ENCODE data around the gene C1QTNF4.
"Not testable (repeated sequence)": the region's sequence is repeated elsewhere in the genome, so short reads cannot be mapped to it uniquely, and the experiment has no call there.

Gene C1QTNF4

GRCh38 chr11:47565340-47566148 is 28.7 kb downstream of the C1QTNF4 start, which contains the start of gene PTPMT1:
Gene PTPMT1, plus strand, starts transcription at chr11:47565599. Its CDS starts 24 bp downstream, at chr11:47565623.
- DNase-seq (ENCODE audit: low read depth): peak; percentile 69
- TF ChIP-seq, protein P1, sequence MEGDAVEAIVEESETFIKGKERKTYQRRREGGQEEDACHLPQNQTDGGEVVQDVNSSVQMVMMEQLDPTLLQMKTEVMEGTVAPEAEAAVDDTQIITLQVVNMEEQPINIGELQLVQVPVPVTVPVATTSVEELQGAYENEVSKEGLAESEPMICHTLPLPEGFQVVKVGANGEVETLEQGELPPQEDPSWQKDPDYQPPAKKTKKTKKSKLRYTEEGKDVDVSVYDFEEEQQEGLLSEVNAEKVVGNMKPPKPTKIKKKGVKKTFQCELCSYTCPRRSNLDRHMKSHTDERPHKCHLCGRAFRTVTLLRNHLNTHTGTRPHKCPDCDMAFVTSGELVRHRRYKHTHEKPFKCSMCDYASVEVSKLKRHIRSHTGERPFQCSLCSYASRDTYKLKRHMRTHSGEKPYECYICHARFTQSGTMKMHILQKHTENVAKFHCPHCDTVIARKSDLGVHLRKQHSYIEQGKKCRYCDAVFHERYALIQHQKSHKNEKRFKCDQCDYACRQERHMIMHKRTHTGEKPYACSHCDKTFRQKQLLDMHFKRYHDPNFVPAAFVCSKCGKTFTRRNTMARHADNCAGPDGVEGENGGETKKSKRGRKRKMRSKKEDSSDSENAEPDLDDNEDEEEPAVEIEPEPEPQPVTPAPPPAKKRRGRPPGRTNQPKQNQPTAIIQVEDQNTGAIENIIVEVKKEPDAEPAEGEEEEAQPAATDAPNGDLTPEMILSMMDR (conservative IDR thresholded peaks at IDR 0.05; ENCODE audit: low read length): no peak
- H3K4me3 ChIP-seq (ENCODE audit: low read length): peak within 1 kb of the TSS; percentile 84

GRCh38 chr11:47564933-47565339 is 29.3 kb downstream of the C1QTNF4 start:
- no peak for DNase-seq (ENCODE audit: low read depth)
- H3K4me3 ChIP-seq (ENCODE audit: low read length): peak overlapping the region; percentile 84
- TF ChIP-seq, protein P1 (conservative IDR thresholded peaks at IDR 0.05; ENCODE audit: low read length): no peak

DNA sequence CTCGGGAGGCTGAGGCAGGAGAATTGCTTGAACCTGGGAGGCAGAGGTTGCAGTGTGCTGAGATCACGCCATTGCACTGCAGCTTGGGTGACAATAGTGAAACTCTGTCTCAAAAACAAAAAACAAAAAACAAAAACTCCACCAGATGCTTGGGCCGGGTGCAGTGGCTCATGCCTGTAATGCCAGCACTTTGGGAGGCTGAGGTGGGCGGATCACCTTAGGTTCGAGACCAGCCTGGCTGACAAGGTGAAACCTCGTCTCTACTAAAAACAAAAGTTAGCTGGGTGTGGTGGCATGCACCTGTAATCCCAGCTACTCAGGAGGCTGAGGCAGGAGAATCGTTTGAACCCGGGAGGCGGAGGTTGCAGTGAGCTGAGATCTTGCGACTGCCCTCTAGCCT is 29.8 kb downstream of the C1QTNF4 start:
- peak overlapping the region; percentile 84 for H3K4me3 ChIP-seq (ENCODE audit: low read length)
- DNase-seq (ENCODE audit: low read depth): not testable (repeated sequence)

DNA sequence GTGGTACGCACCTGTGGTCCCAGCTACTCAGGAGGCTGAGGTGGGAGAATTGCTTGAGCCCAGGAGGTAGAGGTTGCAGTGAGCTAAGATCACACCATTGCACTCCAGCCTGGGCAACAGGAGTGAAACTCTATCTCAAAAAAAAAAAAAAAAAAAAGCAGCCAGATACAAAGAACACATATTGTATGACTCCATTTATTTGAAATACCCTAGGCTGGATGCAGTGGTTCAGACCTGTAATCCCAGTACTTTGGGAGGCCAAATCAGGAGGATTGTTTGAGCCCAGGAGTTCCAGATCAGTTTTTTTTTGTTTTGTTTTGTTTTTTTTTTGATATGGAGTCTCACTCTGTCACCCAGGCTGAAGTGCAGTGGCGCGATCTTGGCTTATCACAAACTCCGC is 31.8 kb downstream of the C1QTNF4 start:
- not testable (repeated sequence) for DNase-seq (ENCODE audit: low read depth); H3K4me3 ChIP-seq (ENCODE audit: low read length)

DNA sequence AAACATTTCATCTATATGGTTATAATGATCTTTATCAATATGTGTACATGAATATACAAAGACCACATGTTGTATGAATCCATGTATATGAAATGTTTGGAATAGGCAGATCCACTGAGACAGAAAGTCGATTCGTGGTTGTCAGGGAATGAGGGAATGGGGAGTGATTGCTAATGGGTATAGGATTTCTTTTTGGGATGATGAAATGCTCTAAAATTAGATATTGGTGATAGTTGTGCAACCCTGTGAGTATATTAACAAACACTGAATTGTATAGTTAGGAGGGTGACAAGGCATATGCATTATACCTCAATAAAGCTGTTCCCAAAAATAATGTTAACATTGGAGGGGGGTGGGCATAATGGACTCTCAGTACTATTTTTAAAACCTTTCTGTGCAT is 33.8 kb downstream of the C1QTNF4 start:
- H3K4me3 ChIP-seq (ENCODE audit: low read length): no peak overlapping the region
- peak; percentile 36 for DNase-seq (ENCODE audit: low read depth)
- TF ChIP-seq, protein P1 (conservative IDR thresholded peaks at IDR 0.05; ENCODE audit: low read length): no peak

DNA sequence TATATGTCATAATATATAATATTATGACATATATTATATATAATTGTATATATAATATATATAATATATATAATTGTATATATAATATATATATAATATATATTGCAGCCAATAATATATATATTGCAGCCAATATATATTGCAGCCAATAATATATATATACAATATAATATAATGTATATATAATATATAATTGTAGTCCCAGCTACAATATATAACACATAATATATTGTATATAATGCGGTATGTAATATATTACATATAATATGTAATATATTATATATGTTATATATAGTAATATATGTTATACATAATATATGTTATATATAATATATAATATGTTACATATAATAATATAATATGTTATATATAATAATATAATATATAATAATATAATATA is 35.5 kb downstream of the C1QTNF4 start:
- no peak for DNase-seq (ENCODE audit: low read depth)
- H3K4me3 ChIP-seq (ENCODE audit: low read length): no peak overlapping the region
- TF ChIP-seq, protein P1 (conservative IDR thresholded peaks at IDR 0.05; ENCODE audit: low read length): no peak

GRCh38 chr11:47557004-47557403 is 37.2 kb downstream of the C1QTNF4 start:
- DNase-seq (ENCODE audit: low read depth); H3K4me3 ChIP-seq (ENCODE audit: low read length): not testable (repeated sequence)

- peak overlapping the region; percentile 66 for H3K4me3 ChIP-seq (ENCODE audit: low read length)
- peak; percentile 35 for DNase-seq (ENCODE audit: low read depth)
- TF ChIP-seq, protein P1 (conservative IDR thresholded peaks at IDR 0.05; ENCODE audit: low read length): no peak
These were observed 40.8 kb downstream of the C1QTNF4 start for GRCh38 chr11:47553406-47553743.

All from AG10803 (cell line).